SK-N-MC (cell line): ENCODE results near the gene CTR9.

Experiments used
- EZH2 ChIP-seq: fragments of 200-600 bp; sonication (generic); IDR thresholded peaks from one replicate; pipeline ENCODE4 v1.6.1; 2017; ENCODE audit warnings: antibody characterized with exemption
- POLR2AphosphoS5 ChIP-seq: IDR thresholded peaks from 2 replicates; pipeline ENCODE4 v1.6.1; 2012; ENCODE audit warnings: mild to moderate bottlenecking, low read depth, low read length, borderline replicate concordance

DNA sequence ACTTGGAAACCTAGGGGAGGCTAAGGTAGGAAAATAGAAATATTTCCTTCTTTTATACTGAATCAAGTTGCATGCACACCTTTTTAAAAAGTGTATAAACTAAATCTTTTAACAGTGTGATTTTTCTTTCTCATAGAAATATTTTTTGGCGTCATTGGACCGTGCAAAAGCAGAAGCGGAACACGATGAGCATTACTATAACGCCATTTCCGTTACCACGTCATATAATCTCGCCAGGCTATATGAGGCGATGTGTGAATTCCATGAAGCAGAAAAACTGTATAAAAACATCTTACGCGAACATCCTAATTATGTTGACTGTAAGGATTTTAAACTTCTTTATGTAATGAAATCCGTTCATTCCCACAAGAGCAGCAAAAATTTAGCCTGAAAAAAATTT, 13.4 kb downstream of the CTR9 start:
- TF ChIP-seq EZH2, result no peak
- TF ChIP-seq POLR2AphosphoS5, result no peak
